ENCODE measurements around the gene GGNBP2.

GRCh38 chr17:36533935-36534839, 10.5 kb upstream of the GGNBP2 start:
- peak; percentile 35 to 45 (median 38) for TF ChIP-seq CTCF (IDR thresholded peaks at IDR 0.05)
- no peak for TF ChIP-seq POLR2A (IDR thresholded peaks at IDR 0.05; ENCODE audit: low read depth)
- peak in 1 of 2 donors; percentile 26 for TF ChIP-seq POLR2AphosphoS5 (IDR thresholded peaks at IDR 0.05)
- no peak for TF ChIP-seq EP300 (IDR thresholded peaks at IDR 0.05)

All from esophagus muscularis mucosa (tissue), 4 donors.